Activated CD8-positive, alpha-beta memory T cell treated with anti-CD3 and anti-CD28 coated beads, Interleukin-2, amount 10 ng/mL, durations not matched to agents 7 days and 5 days (primary cell): ENCODE data around the gene PCA3. TPM values are rescaled to one million over a fixed set of nuclear protein-coding genes. Genes with fewer than 3 reads are reported as not detected.

Experiments
- ATAC-seq: fragments of 150-1000 bp; cut with Tn5 transposase; one replicate; pipeline ENCODE4 v1.10.0; 2021; ENCODE audit warnings: moderate library complexity
- CTCF ChIA-PET: fragments of 350-600 bp; sonication (Branson Sonifier 250); formaldehyde crosslinking; loops from one replicate; lab custom pipeline; 2021; ENCODE audit warnings: antibody characterized with exemption; lab: Charles Lee
- DNase-seq: peaks from one replicate; pipeline ENCODE4 v3.0.0-alpha.2; 2020
- H3K27ac Mint-ChIP-seq: one replicate; pipeline ENCODE4 v1.8.0; 2021; ENCODE audit warnings: mild to moderate bottlenecking, mixed read lengths
- H3K27me3 Mint-ChIP-seq: one replicate; pipeline ENCODE4 v1.8.0; 2021; ENCODE audit warnings: mixed read lengths
- H3K36me3 Mint-ChIP-seq: one replicate; pipeline ENCODE4 v1.8.0; 2021; ENCODE audit warnings: mild to moderate bottlenecking, mixed read lengths
- H3K4me1 Mint-ChIP-seq: one replicate; pipeline ENCODE4 v1.8.0; 2021; ENCODE audit warnings: mixed read lengths
- H3K4me3 Mint-ChIP-seq: one replicate; pipeline ENCODE4 v1.8.0; 2021; ENCODE audit warnings: mild to moderate bottlenecking, moderate library complexity, mixed read lengths
- H3K9me3 Mint-ChIP-seq: one replicate; pipeline ENCODE4 v1.8.0; 2022; ENCODE audit warnings: low read depth, mixed read lengths
- total RNA-seq, 2 experiments: library from RNA; stranded (reverse); gene quantifications; one replicate each; pipeline ENCODE4 v1.2.3, GENCODE V29; 2021

PCA3 gene
- total RNA-seq, 2 experiments from 2014 or later = not detected

DNA sequence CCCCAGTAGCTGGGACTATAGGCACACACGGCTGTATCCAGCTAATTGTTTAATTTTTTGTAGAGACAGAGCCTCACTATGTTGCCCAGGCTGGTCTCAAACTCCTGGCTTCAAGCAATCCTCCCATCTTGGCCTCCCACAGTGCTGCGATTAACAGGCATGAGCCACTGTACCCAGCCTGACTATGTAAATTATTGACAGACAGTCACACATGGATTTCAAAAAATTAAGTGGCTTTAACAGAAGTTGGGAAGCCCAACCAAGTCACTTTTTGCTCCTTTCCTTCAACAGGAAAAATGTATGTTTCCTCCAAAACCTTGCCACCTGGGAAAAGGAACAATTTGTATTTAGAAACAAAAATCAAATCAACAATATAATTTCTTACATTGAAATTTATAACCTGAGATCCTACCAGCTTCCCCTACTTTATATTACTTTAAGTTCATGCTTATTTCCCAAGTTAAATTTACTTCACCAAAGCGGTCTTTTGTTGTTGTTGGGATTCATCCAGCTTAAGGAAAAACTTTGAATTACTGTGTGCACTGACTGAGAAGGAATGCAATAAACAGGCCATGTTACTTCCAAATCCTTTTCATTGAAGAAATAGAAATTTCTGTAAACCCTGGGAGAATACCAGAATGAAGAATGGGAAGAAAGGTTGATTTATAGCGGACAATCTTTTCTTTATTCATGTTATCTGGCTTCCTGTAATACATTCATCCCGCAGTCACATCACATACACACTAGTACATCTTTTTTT, 8.6 kb downstream of the PCA3 start:
- H3K9me3 Mint-ChIP-seq = no peaks in the 10 kb centered on the region
- H3K27me3 Mint-ChIP-seq = peaks cover 4% of the 10 kb centered on the region
- ATAC-seq = no peak
- no peaks in the 10 kb centered on the region for H3K36me3 Mint-ChIP-seq
- CTCF ChIA-PET = no interaction called here
- peaks cover 5% of the 10 kb centered on the region for H3K4me1 Mint-ChIP-seq
- H3K4me3 Mint-ChIP-seq = no peak overlapping the region
- no peak for DNase-seq
- H3K27ac Mint-ChIP-seq = no peak overlapping the region

- Mint-ChIP-seq H3K27ac (no peak overlapping the region), H3K4me1 (no peaks in the 10 kb centered on the region), H3K36me3 (no peaks in the 10 kb centered on the region), H3K27me3 (peaks cover 9% of the 10 kb centered on the region), H3K9me3 (no peaks in the 10 kb centered on the region), H3K4me3 (no peak overlapping the region)
- DNase-seq (no peak), ATAC-seq (no peak)
- CTCF ChIA-PET = no interaction called here
These were observed 20.6 kb downstream of the PCA3 start for GRCh38 chr9:76784881-76785280.

GRCh38 chr9:76785501-76785900, 21.3 kb downstream of the PCA3 start:
- Mint-ChIP-seq H3K36me3 (no peaks in the 10 kb centered on the region), H3K9me3 (no peaks in the 10 kb centered on the region), H3K27me3 (peaks cover 9% of the 10 kb centered on the region), H3K27ac (no peak overlapping the region), H3K4me1 (no peaks in the 10 kb centered on the region), H3K4me3 (no peak overlapping the region)
- CTCF ChIA-PET = no interaction called here
- DNase-seq (no peak), ATAC-seq (no peak)

DNA sequence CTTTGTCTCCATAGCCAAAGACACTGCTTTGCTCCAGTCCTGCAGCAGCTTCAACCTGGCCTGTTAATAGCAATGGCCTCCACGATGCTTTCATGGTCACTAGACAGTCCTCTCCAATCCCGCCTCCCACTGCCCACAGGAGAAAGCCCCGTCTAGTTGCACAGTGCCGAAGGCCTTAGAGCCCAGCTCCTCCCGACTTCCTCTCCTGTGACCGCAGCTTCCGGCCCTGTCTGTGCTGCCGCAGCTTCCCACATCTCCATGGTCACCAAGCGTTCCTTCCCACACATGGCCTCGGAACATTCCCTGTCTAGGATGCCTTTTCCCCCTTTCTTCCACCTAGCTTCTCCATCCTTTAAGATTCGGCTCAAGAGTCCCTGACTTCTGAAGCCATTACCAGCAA, 23.4 kb downstream of the PCA3 start:
- no peak overlapping the region for H3K4me3 Mint-ChIP-seq
- no peak overlapping the region for H3K27ac Mint-ChIP-seq
- no peaks in the 10 kb centered on the region for H3K4me1 Mint-ChIP-seq
- no peak for ATAC-seq
- peaks cover 9% of the 10 kb centered on the region for H3K27me3 Mint-ChIP-seq
- H3K9me3 Mint-ChIP-seq = no peaks in the 10 kb centered on the region
- no peaks in the 10 kb centered on the region for H3K36me3 Mint-ChIP-seq
- DNase-seq = no peak
- CTCF ChIA-PET = no interaction called here

DNA sequence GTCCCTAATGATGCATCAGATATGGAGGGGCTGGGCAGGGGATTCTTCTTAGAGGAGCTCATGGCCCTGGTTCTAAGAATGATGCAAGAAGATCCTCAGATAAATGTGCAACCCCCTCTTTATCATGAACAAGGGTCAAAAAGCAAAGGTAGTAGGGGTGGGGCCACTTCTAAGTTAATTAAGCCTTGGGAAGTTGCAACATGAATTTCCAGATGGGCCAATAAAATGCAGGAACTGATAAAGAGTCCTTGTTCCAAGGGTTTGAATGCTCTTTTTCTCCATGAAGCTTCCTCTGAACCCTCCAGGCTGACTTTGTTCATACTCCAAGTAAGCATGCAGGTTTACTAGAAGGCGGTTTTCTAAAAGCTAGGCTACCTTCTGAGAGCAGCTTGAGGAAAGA, 25.6 kb downstream of the PCA3 start:
- CTCF ChIA-PET = no interaction called here
- Mint-ChIP-seq H3K4me3 (no peak overlapping the region), H3K9me3 (no peaks in the 10 kb centered on the region), H3K27me3 (peaks cover 7% of the 10 kb centered on the region), H3K27ac (no peak overlapping the region), H3K36me3 (no peaks in the 10 kb centered on the region), H3K4me1 (no peaks in the 10 kb centered on the region)
- no peak for DNase-seq
- no peak for ATAC-seq

GRCh38 chr9:76793784-76794431, 29.7 kb downstream of the PCA3 start:
- no peak overlapping the region for H3K4me3 Mint-ChIP-seq
- CTCF ChIA-PET = no interaction called here
- no peak for DNase-seq
- H3K9me3 Mint-ChIP-seq = no peaks in the 10 kb centered on the region
- H3K27me3 Mint-ChIP-seq = peaks cover 3% of the 10 kb centered on the region
- no peak for ATAC-seq
- no peaks in the 10 kb centered on the region for H3K4me1 Mint-ChIP-seq
- H3K27ac Mint-ChIP-seq = no peak overlapping the region
- H3K36me3 Mint-ChIP-seq = no peaks in the 10 kb centered on the region

- H3K27me3 Mint-ChIP-seq = peaks cover 8% of the 10 kb centered on the region
- ATAC-seq (no peak), DNase-seq (no peak)
- CTCF ChIA-PET = no interaction called here
- no peaks in the 10 kb centered on the region for H3K36me3 Mint-ChIP-seq
- H3K27ac Mint-ChIP-seq = no peak overlapping the region
- no peaks in the 10 kb centered on the region for H3K9me3 Mint-ChIP-seq
- H3K4me1 Mint-ChIP-seq = no peaks in the 10 kb centered on the region
- no peak overlapping the region for H3K4me3 Mint-ChIP-seq
These were observed 32.1 kb downstream of the PCA3 start for GRCh38 chr9:76796296-76796695.

- DNase-seq = no peak
- no peak overlapping the region for H3K27ac Mint-ChIP-seq
- H3K27me3 Mint-ChIP-seq = peaks cover 19% of the 10 kb centered on the region
- H3K36me3 Mint-ChIP-seq = no peaks in the 10 kb centered on the region
- no peak overlapping the region for H3K4me3 Mint-ChIP-seq
- ATAC-seq = no peak
- CTCF ChIA-PET = no interaction called here
- H3K4me1 Mint-ChIP-seq = no peaks in the 10 kb centered on the region
- H3K9me3 Mint-ChIP-seq = no peaks in the 10 kb centered on the region
These were observed 34.3 kb downstream of the PCA3 start for GRCh38 chr9:76798527-76798926.

DNA sequence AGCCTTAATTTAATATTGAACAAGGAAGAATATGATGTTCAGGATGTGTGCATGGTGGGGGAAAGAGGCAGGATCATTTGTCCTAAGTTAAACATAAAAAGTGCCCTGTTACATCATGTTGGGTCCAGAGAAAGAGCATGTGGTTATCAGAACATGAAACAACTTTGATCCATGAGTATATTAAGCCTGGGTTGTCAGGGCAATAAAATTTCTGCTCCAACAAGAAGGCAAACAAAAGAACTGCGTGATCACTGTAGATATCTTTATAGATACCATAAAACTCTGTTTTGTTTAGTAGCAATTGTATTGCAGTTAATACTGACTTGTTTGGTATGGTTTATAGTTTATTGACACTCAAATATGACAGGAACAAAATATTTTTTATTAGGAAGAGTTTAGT, 35.2 kb downstream of the PCA3 start:
- Mint-ChIP-seq H3K36me3 (no peaks in the 10 kb centered on the region), H3K9me3 (no peaks in the 10 kb centered on the region), H3K4me1 (no peaks in the 10 kb centered on the region), H3K4me3 (no peak overlapping the region), H3K27ac (no peak overlapping the region), H3K27me3 (peaks cover 22% of the 10 kb centered on the region)
- ATAC-seq (no peak), DNase-seq (no peak)
- CTCF ChIA-PET = no interaction called here

DNA sequence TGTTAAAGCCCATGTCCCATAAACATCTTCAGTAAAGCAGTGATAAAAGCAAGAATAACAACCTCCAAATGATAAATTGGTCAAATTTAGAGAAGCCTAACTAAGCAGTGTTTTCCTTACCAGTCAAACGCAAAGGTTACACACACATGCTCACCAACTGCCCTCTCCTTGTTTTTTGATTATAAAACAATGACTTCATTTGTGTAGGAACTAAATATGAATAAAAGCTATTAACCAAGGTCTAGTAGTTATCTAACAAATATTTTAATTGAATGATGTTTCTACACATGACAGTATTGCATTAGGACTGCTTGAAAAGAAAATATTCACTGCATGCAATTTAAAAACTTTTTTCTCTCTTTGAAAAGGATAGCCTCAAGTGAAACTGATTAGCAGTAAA, 36.7 kb downstream of the PCA3 start:
- Mint-ChIP-seq H3K4me3 (no peak overlapping the region), H3K4me1 (no peaks in the 10 kb centered on the region), H3K27me3 (peaks cover 22% of the 10 kb centered on the region), H3K36me3 (no peaks in the 10 kb centered on the region), H3K9me3 (no peaks in the 10 kb centered on the region), H3K27ac (no peak overlapping the region)
- CTCF ChIA-PET = no interaction called here
- no peak for DNase-seq
- ATAC-seq = no peak

DNA sequence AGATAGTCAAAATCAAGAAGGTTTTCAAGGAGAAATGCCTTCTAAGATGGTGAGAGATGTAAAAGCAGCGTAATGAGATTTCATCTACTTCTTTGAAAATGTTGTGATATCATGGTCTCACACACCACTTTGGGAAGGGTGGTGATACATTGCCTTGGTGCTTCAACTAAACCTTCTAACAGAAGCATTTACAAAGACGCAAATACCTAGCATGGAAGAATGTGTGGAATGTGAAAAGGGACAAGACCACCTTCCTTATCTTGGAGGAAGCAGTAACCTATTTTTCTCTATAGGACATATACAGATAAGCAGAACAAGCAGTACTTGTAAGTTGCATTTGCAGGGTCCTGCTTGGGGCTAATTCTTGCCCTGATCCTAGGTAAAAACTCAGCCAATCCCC, 38.8 kb downstream of the PCA3 start:
- H3K27me3 Mint-ChIP-seq = peaks cover 19% of the 10 kb centered on the region
- no peak for DNase-seq
- CTCF ChIA-PET = no interaction called here
- H3K4me3 Mint-ChIP-seq = no peak overlapping the region
- no peaks in the 10 kb centered on the region for H3K4me1 Mint-ChIP-seq
- no peaks in the 10 kb centered on the region for H3K9me3 Mint-ChIP-seq
- H3K36me3 Mint-ChIP-seq = no peaks in the 10 kb centered on the region
- no peak for ATAC-seq
- H3K27ac Mint-ChIP-seq = no peak overlapping the region

DNA sequence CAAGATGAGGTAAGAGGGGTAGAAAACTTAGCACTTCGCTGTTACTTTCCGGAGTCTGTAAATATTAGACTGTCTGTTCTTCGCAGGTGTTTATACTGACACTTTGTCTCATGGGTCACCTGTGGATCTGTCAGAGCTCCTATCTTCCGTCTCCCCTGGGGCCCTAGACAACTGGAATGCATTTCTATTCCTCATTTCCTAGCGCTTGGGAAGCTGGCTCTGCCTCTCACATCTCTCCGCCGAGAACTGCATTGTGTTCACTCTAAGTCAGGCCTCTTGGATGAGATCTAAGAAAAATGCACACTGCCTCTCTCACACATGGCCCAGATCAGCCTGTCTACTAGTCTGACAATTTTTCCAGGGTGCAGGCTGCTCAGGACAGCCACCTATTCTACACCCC, 39.5 kb downstream of the PCA3 start:
- no peaks in the 10 kb centered on the region for H3K4me1 Mint-ChIP-seq
- H3K27ac Mint-ChIP-seq = no peak overlapping the region
- ATAC-seq = no peak
- H3K27me3 Mint-ChIP-seq = peaks cover 25% of the 10 kb centered on the region
- no peak for DNase-seq
- no peaks in the 10 kb centered on the region for H3K36me3 Mint-ChIP-seq
- H3K4me3 Mint-ChIP-seq = no peak overlapping the region
- H3K9me3 Mint-ChIP-seq = no peaks in the 10 kb centered on the region
- CTCF ChIA-PET = no interaction called here

- DNase-seq (no peak), ATAC-seq (no peak)
- H3K4me3 Mint-ChIP-seq = no peak overlapping the region
- no peaks in the 10 kb centered on the region for H3K4me1 Mint-ChIP-seq
- peaks cover 32% of the 10 kb centered on the region for H3K27me3 Mint-ChIP-seq
- no peak overlapping the region for H3K27ac Mint-ChIP-seq
- CTCF ChIA-PET = no interaction called here
- no peaks in the 10 kb centered on the region for H3K9me3 Mint-ChIP-seq
- H3K36me3 Mint-ChIP-seq = no peaks in the 10 kb centered on the region
These were observed 44.4 kb downstream of the PCA3 start for GRCh38 chr9:76808636-76809035.

- Mint-ChIP-seq H3K9me3 (no peaks in the 10 kb centered on the region), H3K27ac (no peak overlapping the region), H3K4me1 (no peaks in the 10 kb centered on the region), H3K4me3 (no peak overlapping the region), H3K36me3 (no peaks in the 10 kb centered on the region), H3K27me3 (peaks cover 37% of the 10 kb centered on the region)
- CTCF ChIA-PET = interaction anchor here (1.0 to 1.5 kb wide), 4 partner anchors 36 to 340 kb away, joined by 3 to 6 read pairs (median 4); no protein-coding TSS in a partner anchor
- DNase-seq (no peak), ATAC-seq (no peak)
These were observed 46.2 kb downstream of the PCA3 start for GRCh38 chr9:76810377-76810957.
